ENCODE measurements around the gene MAST1. TPM values are rescaled to one million over a fixed set of nuclear protein-coding genes. Genes with fewer than 3 reads are reported as not detected.

The MAST1 gene
- total RNA-seq, 6 donors from 2014 or later = 0.17 to 0.89 (median 0.61) TPM; not detected in 3

DNA sequence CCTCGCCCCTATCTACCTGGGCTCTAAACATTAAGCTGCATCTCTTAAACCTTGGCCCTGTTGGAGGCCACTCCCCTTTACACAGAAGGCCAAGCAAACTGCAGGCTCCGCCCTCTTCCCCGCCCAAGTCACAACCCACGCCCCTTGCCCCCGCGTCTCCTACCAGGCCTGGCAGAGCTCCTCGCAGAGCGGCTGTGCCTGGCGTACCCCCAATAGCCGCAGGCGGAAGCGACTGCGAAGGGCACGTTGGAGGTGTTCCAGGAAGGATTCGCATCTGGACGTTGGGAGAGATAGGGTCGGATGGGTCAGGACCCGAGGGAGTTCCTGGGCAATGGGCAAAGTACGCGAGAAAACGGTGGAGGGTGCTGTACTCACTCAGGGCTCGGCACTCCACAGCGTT is 9.8 kb upstream of the MAST1 start:
- peaks cover 4 to 39% (median 17%) of the 10 kb centered on the region in 4 donors for H3K27me3 ChIP-seq
- peaks cover 14 to 27% (median 16%) of the 10 kb centered on the region in 4 donors for H3K4me1 ChIP-seq
- DNase-seq = no peak
- no peaks in the 10 kb centered on the region for H3K36me3 ChIP-seq
- H3K27ac ChIP-seq = no peak overlapping the region
- WGBS, 2 donors = 5 to 10% methylated on average over 15 to 22 of the region's 23 CpGs
- no peak overlapping the region for H3K4me3 ChIP-seq
- H3K9me3 ChIP-seq = no peaks in the 10 kb centered on the region
- no peak for ATAC-seq (ENCODE audit: low FRiP score in 2 of 2)
- TF ChIP-seq POLR2AphosphoS5 (IDR thresholded peaks at IDR 0.05) = no peak
- TF ChIP-seq, protein P1, sequence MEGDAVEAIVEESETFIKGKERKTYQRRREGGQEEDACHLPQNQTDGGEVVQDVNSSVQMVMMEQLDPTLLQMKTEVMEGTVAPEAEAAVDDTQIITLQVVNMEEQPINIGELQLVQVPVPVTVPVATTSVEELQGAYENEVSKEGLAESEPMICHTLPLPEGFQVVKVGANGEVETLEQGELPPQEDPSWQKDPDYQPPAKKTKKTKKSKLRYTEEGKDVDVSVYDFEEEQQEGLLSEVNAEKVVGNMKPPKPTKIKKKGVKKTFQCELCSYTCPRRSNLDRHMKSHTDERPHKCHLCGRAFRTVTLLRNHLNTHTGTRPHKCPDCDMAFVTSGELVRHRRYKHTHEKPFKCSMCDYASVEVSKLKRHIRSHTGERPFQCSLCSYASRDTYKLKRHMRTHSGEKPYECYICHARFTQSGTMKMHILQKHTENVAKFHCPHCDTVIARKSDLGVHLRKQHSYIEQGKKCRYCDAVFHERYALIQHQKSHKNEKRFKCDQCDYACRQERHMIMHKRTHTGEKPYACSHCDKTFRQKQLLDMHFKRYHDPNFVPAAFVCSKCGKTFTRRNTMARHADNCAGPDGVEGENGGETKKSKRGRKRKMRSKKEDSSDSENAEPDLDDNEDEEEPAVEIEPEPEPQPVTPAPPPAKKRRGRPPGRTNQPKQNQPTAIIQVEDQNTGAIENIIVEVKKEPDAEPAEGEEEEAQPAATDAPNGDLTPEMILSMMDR (IDR thresholded peaks at IDR 0.05) = no peak
- no peak for TF ChIP-seq EP300 (IDR thresholded peaks at IDR 0.05)
- TF ChIP-seq POLR2A (IDR thresholded peaks at IDR 0.05) = no peak

DNA sequence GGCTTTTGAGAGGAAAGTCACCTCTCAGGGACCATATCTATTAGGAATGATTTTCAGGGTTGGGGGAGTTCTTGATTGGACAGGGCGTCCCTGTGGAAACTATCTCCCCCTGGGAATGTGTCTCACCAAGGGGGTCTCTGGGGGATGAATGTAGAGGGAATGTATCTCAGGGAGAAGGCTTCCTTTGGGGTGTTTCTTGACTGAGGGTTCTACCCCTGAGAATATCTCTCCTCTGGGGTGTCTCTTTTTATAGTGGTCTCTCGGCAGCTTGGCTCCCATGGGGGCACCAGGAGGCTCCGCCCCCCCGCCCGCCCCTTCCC is 4.9 kb upstream of the MAST1 start:
- TF ChIP-seq, protein P1 (IDR thresholded peaks at IDR 0.05) = no peak
- TF ChIP-seq EP300 (IDR thresholded peaks at IDR 0.05) (no peak), POLR2AphosphoS5 (IDR thresholded peaks at IDR 0.05) (no peak), POLR2A (IDR thresholded peaks at IDR 0.05) (no peak)
- Histone ChIP-seq H3K9me3 (no peaks in the 10 kb centered on the region), H3K4me1 (peaks cover 18 to 44% (median 22%) of the 10 kb centered on the region in 4 donors), H3K36me3 (no peaks in the 10 kb centered on the region), H3K27me3 (peaks cover 4 to 67% (median 40%) of the 10 kb centered on the region in 4 donors), H3K4me3 (peak overlapping the region in 3 of 4 donors; percentile 42 to 53 (median 45)), H3K27ac (no peak overlapping the region)
- ATAC-seq (ENCODE audit: low FRiP score in 2 of 2) (no peak), DNase-seq (no peak)
- 0 to 11% methylated on average over 1 of the region's 5 CpGs for WGBS, 2 donors

DNA sequence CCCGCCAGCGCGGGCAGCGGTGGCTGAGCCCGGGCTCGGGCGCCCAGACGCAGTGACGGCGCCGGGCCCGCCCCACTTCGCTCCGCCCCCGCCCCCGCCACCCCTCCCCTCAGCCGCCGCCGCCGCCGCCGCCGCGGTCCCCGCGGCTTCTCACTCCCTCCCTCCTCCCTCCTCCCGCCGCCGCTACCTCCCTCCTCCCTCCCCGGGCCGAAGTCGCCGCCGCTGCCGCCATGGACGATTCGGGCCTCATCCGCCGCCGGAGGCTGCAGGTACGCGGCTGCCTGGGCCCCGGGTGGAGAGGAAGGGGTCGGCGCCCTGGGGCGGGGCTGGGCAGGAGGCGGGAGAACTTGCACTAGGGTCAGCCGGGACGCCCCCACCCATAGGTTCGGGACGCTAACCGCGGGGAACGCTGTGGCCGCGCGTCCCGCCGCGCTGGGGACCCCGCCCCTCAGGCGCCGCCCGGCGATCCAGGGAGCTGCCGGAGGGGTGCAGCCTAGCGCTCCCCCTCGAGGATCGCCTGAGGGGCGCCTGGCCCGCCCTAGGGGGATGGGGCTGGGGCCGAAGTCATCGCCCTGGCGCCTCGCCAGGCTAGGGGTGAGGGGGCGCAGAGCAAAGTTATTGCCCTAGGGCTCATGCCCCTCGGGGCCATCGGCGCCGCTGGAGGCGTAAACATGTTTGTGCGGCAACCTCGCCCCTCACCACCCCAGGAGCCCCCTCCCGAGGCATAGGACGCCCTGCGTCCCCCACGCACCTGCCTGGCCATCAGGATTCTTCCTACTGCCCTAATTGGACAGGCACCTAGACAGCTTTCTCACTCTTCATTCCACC is 4.4 kb upstream of the MAST1 start:
- Histone ChIP-seq H3K4me1 (peaks cover 21 to 47% (median 26%) of the 10 kb centered on the region in 4 donors), H3K27me3 (peaks cover 4 to 73% (median 43%) of the 10 kb centered on the region in 4 donors), H3K4me3 (peak overlapping the region; percentile 42 to 53 (median 44)), H3K36me3 (no peaks in the 10 kb centered on the region), H3K27ac (no peak overlapping the region), H3K9me3 (no peaks in the 10 kb centered on the region)
- WGBS, 2 donors = 5 to 6% methylated on average over 9 to 10 of the region's 87 CpGs
- ATAC-seq (ENCODE audit: low FRiP score in 2 of 2) (peak in 1 of 2 donors; percentile 60), DNase-seq (peak in 1 of 2 donors; percentile 87)
- no peak for TF ChIP-seq POLR2AphosphoS5 (IDR thresholded peaks at IDR 0.05)
- TF ChIP-seq POLR2A (IDR thresholded peaks at IDR 0.05) = no peak
- no peak for TF ChIP-seq EP300 (IDR thresholded peaks at IDR 0.05)
- TF ChIP-seq, protein P1 (IDR thresholded peaks at IDR 0.05) = no peak

DNA sequence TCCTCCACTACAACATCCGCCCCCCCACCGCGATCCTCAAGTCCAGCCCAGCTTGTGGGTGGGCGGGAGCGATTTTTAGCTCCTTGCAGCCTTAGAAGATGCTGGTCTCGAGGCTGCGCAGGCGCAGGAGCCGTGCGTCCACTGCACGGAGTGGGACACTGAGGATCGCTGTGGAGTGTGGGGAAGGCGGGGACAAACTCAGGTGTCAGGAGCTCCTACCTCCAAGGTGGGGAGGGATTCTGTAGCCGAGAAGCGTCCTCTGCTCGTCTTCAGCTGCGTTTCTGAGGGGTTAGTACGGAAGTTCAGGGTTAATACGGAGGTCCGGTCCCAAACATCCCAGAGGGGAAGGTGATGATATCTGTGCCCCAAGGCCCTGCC is 3.8 kb upstream of the MAST1 start, which contains the start of gene RTBDN:
Gene RTBDN (minus strand): TSS at position 14 of the 378 bp plus-strand sequence. CDS start 4,600 bp downstream, outside the sequence.
- Histone ChIP-seq H3K4me1 (peaks cover 22 to 48% (median 27%) of the 10 kb centered on the region in 4 donors), H3K36me3 (no peaks in the 10 kb centered on the region), H3K27me3 (peaks cover 4 to 77% (median 47%) of the 10 kb centered on the region in 4 donors), H3K27ac (no peak within 1 kb of the TSS), H3K4me3 (peak within 1 kb of the TSS; percentile 42 to 53 (median 44)), H3K9me3 (no peaks in the 10 kb centered on the region)
- DNase-seq (no peak), ATAC-seq (ENCODE audit: low FRiP score in 2 of 2) (no peak)
- 5 to 7% methylated on average over 15 to 20 of the region's 20 CpGs for WGBS, 2 donors
- TF ChIP-seq, protein P1 (IDR thresholded peaks at IDR 0.05) = no peak
- TF ChIP-seq POLR2A (IDR thresholded peaks at IDR 0.05) (no peak), EP300 (IDR thresholded peaks at IDR 0.05) (no peak), POLR2AphosphoS5 (IDR thresholded peaks at IDR 0.05) (no peak)

Data from upper lobe of left lung (tissue), 6 donors.